ENCODE results near the gene SLC35F5.
"Not testable (repeated sequence)": the region's sequence is repeated elsewhere in the genome, so short reads cannot be mapped to it uniquely, and the experiment has no call there.

Gene SLC35F5

DNA sequence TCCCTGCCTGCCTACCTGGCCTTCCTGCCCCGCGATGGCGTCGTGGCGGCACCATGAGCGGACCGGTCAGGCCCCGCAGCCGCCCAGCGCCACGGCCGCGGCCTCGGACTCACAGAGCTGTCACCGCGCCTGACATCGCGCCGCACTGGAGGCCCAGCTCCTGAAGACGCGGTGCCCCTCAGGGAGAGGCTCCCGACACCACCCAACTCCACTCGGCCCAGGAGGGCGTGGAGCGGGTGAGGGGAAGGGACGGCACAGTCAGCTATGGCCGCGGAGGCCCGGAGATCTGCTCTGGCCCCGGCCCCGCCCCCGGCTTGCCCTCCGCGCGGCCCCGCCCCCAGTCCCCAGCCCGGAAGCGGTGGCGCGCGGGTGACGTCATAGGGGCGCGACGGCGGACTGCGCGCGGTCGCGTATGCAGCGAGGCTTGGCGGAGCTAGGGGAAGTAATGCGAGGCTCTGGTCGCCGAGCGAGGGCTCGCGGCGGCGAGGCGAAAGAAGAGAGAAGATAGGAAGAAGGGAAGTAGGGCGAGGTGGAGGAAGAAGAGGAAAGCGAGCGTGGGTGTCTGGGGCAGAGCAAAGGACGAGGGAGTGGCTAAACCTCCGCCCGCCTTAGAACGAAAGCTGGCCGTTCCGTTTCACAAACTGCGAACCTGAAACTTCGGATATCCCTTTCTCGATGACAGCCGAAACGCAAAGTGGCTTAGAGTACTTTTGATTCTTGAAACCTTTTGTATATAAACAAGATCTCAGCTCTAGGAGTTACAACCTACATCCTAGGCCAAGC lies at the start of gene SLC35F5:
SLC35F5 (minus strand) TSS at position 288 of the 783 bp plus-strand sequence; CDS start at position 55, 233 bp downstream.
- peak; percentile 95 for DNase-seq

DNA sequence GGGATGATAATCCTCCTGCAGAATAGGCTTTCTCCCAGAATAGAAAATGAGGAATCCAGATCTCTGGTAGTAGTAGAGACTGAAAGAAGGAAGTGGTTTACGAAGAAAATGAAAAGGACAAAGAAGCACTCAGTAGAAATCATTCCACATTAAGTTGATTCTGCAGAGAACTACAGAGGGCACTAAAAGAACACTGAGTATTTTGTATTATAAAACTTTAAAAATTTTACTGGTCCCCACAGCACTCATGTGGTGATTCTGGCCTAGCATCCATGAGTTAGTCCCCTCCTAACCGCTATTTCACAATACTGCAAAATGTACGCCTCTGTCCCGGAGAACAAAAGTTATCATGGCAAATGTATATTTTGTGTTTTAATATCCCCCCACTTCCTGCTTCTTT lies 42.9 kb upstream of the SLC35F5 start:
- DNase-seq: no peak

GRCh38 chr2:113797237-113797636 lies 40.8 kb upstream of the SLC35F5 start:
- DNase-seq: no peak

DNA sequence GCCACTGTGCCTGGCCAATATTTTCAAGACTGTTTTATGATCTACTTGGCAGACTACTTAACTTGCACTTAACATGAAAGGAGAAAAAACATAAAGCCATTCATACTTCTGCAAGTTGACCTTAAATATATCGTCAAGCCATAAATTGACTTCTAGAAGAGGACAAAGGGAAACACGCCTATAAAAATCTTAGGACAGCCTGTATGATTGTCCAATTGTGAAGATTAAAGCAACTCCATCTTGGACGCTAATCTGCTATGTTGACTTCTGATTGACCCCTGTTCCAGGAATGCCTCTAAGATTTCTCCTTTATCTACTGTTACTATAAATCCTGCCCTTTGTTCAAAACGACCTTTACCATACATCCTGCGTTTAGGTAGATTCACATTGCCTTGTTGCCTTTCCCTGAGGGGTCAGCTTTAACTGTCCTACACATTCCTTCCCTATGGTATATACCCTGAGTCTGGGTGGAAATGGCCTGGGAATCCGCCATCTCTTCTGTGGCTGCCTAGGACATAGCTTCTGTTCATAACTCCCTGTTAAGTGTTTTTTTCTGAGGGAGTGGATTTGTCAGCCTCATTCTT lies 40.2 kb upstream of the SLC35F5 start:
- no peak for DNase-seq

- no peak for DNase-seq
These were observed 39.0 kb upstream of the SLC35F5 start for GRCh38 chr2:113795405-113795920.

DNA sequence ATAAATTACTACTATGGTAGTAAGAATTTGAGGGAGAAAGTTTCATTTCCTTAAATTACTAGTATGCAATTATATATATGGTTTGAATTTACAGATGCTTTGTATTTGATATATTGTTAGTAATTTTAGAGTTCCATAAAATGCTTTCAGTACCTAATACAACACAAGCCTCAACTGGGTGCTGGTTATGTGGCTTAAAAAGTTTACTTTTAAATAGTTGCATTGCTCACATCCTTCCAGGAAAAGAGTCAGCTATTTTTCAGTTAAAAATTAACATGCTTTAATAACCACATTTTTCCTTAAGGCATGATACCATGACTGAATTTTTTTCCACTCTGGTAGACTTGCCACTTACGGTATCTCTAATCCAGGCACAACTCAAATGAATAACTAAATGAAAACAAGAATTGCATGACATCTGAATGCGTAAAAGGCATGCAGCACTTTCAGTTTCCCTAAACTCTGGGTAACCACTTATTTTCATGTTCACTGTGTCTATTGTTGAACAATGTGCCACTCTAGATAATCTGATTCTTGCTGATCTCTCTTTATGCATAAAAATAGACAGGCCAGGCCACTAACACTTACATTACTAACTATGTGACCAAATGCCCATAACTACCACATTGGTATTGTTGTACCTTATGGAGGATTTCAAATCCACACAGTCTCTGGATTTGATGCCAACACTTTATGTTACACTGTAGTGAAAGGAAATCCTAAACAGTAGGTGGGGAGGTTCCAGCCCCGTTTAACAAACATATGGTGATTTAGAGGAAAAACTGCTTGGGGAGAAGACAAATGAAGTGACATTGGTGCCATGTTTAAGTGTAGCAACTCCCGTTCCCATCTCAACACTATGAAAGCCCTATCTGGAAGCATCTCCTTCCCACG lies 35.5 kb upstream of the SLC35F5 start:
- no peak for DNase-seq

DNA sequence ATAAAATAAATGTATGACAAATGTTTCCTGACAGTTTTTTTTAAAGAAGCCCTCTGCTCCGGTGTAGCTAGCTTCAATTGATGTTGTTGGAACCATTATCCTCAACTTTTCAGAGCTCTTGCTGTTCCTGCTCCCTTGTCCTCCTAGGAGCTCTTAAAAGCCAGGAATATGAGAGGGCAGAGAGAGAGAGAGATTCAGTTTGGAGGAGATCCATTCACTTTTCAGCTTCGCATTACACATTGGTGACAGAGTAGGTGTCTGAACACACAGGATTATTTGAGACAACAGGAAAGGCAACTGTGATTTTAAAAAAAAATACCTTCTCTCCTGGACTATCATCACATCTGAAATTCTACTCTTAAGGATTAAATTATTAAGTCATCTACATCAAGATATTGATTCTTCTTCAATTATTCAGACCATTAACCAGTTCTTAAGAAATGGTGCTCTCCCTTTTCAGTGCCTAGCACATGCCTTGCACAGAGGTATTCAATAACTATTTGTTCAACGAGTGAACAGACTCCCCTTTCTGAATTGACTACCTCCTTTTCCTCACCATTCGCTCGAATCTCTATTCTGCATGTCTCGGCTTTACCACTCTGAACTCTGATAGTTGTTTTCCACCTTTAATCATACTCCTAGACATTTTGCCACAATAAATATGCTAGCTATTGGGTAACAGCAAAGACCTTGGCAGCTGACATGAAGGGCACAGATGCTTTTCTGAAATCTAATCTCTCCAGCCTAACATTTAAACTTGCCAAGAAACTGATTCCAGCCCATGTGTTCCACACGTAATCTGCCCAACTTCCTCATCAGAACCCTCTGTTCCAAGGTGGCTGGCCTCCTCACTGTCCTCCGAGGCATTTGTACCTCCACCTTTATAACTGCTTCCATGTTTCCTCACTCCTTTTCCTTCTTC lies 28.6 kb upstream of the SLC35F5 start:
- DNase-seq: no peak

GRCh38 chr2:113780472-113780871 lies 24.0 kb upstream of the SLC35F5 start:
- no peak for DNase-seq

GRCh38 chr2:113777371-113777770 lies 20.9 kb upstream of the SLC35F5 start:
- DNase-seq: no peak

- no peak for DNase-seq
These were observed 20.5 kb upstream of the SLC35F5 start for GRCh38 chr2:113776949-113777348.

GRCh38 chr2:113774616-113775015 lies 18.2 kb upstream of the SLC35F5 start:
- not testable (repeated sequence) for DNase-seq

DNA sequence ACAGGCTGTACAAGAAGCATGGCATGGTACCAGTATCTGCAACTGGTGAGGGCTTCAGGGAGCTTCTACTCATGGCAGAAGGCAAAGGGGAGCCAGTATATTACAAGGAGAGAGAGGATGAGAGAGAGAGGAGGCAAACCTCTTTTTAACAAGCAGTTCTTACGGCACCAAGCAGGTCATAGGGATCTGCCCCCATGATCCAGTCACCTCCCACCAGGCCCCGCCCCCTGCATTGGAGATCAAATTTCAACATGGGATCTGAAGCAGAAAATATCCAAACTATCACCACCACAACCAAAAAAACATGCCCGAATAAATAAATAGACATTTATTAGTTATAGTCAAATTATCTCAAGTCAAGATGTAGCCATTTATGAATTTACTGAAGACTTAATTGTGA lies 14.5 kb upstream of the SLC35F5 start:
- no peak for DNase-seq

- DNase-seq: no peak
These were observed 13.1 kb upstream of the SLC35F5 start for GRCh38 chr2:113769555-113769954.

DNA sequence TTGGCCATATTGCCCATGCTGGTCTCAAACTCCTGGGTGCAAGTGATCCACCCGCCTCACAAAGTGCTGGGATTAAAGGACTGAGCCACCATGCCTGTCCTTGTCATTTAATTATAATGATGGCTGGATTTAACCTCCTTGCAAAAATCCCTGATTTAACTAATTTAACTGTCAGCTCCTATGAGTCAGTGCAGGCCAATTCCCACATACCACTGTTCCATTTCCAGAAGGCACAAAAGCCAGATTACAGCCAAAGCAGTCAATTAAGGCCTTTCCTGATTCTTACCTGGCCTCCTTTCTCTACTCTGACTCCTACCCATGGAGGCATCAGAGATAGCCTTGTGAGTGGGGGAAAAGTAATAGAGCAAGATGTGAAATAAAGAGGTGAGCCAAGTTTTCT lies 12.3 kb upstream of the SLC35F5 start:
- no peak for DNase-seq

DNA sequence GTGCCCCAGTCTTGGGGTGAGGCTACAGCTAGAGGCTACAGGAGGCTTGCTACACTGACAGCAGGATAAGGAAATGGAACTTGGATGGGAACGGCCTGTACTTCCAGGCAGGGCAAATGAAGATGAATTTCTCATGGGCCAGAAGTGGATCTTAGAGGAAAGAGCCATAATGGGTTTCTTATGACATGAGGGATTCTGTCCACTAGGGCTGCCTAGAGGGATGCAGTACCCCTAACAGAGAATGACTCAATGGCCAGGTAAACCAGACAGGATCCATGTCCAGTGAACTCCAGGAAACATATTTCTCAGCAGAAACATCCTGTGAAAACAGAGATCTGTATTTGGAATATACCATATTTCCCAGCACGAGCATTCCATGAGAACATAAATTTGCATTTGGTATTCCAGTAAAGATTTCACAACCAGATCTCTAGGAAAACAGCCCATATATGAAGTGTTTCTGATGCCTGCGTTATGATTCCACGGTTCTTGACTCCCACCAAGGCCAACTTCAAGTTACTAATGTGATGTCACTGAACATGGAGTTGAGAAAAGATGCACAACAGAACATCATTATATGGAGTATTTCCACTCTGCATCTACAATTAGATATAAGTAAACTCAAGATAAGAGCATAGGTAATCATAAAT lies 11.5 kb upstream of the SLC35F5 start:
- no peak for DNase-seq

DNA sequence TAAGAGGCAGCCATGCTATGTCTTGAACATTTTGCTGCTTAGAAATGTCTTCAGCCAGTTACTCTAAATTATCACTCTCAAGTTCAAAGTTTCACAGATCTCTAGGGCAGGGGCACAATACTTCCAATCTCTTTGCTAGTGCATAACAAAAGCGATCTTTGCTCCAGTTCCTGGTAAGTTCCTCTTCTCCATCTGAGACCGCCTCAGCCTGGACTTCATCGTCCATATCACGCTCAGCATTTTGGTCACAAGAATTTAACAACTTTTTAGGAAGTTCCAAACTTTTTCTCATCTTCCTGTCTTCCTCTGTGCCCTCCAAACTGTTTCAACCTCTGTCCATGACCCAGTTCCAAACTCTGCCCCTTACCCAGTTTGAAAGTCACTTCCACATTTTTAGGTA lies 8.8 kb upstream of the SLC35F5 start:
- no peak for DNase-seq

DNA sequence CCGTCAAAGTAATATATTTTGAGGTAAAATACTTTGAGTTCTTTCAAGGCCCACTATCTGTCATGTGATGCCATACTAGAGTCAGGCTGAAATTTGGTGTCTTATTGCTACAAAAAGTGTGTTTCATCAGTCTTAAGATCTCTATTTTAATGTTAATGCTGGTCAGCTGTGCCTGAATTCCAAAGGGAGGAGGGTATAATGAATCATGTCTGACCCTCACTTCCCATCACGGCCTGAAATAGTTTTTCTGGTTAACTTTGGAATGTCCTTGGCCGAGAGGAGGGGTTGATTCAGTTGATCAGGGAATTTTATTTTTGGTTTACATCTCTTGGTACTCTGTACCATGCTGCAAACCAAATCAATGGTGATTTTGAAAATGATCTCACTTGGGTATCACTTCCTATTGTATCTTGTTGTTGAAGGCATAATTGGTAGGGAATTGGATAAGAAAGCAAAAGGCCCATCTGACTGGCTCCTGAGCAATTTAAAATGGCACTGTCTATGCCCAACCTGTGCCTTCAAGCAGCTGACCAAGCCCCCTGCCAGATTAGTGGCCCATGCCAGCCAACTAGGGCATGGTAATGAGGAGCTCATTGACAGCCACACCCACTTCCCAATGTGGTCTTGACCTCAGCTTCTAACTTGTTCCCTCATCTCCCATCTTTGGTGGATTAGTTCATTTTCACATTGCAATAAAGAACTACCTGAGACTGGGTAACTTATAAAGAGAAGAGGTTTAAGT lies 6.1 kb upstream of the SLC35F5 start:
- DNase-seq: no peak

GRCh38 chr2:113760400-113760799 lies 4.0 kb upstream of the SLC35F5 start:
- no peak for DNase-seq

DNA sequence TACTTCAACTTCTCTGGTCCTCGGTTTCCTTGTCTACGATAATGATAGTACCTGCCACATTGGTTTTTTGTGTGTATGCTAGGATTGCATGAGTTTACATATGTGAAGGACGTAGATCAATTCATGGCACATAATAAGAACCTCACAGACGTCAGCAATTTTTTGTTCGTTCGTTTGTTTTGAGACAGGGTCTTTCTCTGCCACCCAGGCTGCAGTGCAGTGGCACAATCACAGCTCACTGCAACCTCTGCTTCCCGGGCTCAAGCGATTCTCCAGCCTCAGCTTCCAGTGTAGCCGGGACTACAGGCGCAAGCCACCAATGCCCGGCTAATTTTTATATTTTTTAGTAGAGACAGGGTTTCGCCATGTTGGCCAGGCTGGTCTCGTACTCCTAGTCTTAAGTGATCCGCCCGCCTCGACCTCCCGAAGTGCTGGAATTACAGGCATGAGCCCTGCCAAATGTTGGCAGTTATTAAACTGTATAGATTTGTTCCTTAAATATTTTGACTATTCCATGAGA lies 756 bp upstream of the SLC35F5 start:
- peak; percentile 20 for DNase-seq

DNA sequence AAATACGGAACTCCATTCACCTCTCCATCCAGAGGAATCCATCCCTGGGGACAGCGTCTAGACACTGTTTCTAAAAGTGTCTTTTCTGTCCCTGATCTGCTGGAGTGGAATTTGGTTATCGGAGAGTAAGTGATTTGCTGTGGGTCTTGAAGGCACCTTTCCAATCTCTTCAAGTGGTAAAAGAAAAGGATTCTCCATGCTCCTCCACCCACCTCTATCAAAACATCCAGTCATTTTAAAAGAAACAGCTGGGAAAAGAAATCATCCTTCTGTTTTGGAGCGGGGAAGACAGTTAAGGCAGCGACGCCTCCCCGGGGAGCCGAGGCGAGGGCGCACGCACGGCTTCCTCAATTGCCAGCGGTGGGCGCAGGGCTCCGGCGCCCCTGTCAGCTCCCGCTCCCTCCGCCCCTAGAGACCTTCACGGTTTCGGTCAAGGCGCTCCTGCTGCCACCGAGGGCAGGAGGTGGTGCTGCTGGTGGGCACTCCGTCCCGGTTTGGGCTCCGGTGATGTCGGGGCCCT lies 547 bp downstream of the SLC35F5 start:
- DNase-seq: no peak

Data from right hindlimb (tissue), 1 donor.